ENCODE data around the gene AGTRAP.
A peak's percentile ranks its signal among the peaks of the same experiment; 100 is the strongest.

Gene AGTRAP

GRCh38 chr1:11720525-11720924 lies 15.4 kb upstream of the AGTRAP start:
- no peak overlapping the region for H3K27ac ChIP-seq (ENCODE audit: low read depth, low read length)
- peaks cover 0 to 7% (median 3%) of the 10 kb centered on the region in 5 donors for H3K27me3 ChIP-seq (ENCODE audit: control insufficient read depth in 5 of 5, insufficient read depth in 4 of 5, low read length in 5 of 5)
- no peak overlapping the region for H3K4me3 ChIP-seq (ENCODE audit: low read depth in 1 of 5, low read length in 5 of 5)
- no peak overlapping the region for H3K9ac ChIP-seq (ENCODE audit: low read length in 5 of 5)
- H3K4me1 ChIP-seq (ENCODE audit: control insufficient read depth in 5 of 5, insufficient read depth in 5 of 5, low read length in 5 of 5), result peaks cover 0 to 12% (median 9%) of the 10 kb centered on the region in 5 donors
- H3K36me3 ChIP-seq (ENCODE audit: control insufficient read depth in 5 of 5, insufficient read depth in 5 of 5, low read length in 5 of 5), result no peaks in the 10 kb centered on the region
- H3K9me3 ChIP-seq (ENCODE audit: control insufficient read depth in 5 of 5, low read length in 5 of 5), result no peaks in the 10 kb centered on the region

DNA sequence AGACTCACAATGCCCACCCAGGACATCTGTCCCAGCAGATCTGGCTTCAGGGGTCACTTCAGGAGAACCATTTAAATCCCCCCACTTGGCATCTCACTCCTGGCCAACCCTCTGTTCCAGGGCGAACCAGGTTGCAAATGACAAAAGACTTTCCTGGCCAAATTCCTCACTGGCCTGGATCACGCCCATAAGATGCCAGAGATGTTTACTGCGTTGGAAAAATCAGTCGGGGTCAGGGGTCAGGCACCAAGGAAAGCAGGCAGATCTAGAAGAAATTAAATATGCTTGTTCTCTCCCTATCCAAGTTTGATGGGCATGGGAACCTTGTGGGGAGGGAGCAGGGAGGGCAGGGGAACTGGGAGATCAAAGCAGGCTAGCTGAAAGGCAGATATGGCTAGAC lies 14.6 kb upstream of the AGTRAP start:
- no peaks in the 10 kb centered on the region for H3K9me3 ChIP-seq (ENCODE audit: control insufficient read depth in 5 of 5, low read length in 5 of 5)
- no peaks in the 10 kb centered on the region for H3K36me3 ChIP-seq (ENCODE audit: control insufficient read depth in 5 of 5, insufficient read depth in 5 of 5, low read length in 5 of 5)
- peaks cover 0 to 12% (median 9%) of the 10 kb centered on the region in 5 donors for H3K4me1 ChIP-seq (ENCODE audit: control insufficient read depth in 5 of 5, insufficient read depth in 5 of 5, low read length in 5 of 5)
- no peak overlapping the region for H3K27ac ChIP-seq (ENCODE audit: low read depth, low read length)
- no peak overlapping the region for H3K4me3 ChIP-seq (ENCODE audit: low read depth in 1 of 5, low read length in 5 of 5)
- no peak overlapping the region for H3K9ac ChIP-seq (ENCODE audit: low read length in 5 of 5)
- H3K27me3 ChIP-seq (ENCODE audit: control insufficient read depth in 5 of 5, insufficient read depth in 4 of 5, low read length in 5 of 5), result peaks cover 0 to 5% (median 0%) of the 10 kb centered on the region in 5 donors

GRCh38 chr1:11722538-11722937 lies 13.4 kb upstream of the AGTRAP start:
- H3K4me1 ChIP-seq (ENCODE audit: control insufficient read depth in 5 of 5, insufficient read depth in 5 of 5, low read length in 5 of 5), result peaks cover 0 to 12% (median 9%) of the 10 kb centered on the region in 5 donors
- no peaks in the 10 kb centered on the region for H3K9me3 ChIP-seq (ENCODE audit: control insufficient read depth in 5 of 5, low read length in 5 of 5)
- H3K36me3 ChIP-seq (ENCODE audit: control insufficient read depth in 5 of 5, insufficient read depth in 5 of 5, low read length in 5 of 5), result no peaks in the 10 kb centered on the region
- H3K4me3 ChIP-seq (ENCODE audit: low read depth in 1 of 5, low read length in 5 of 5), result no peak overlapping the region
- H3K27me3 ChIP-seq (ENCODE audit: control insufficient read depth in 5 of 5, insufficient read depth in 4 of 5, low read length in 5 of 5), result peaks cover 0 to 5% (median 0%) of the 10 kb centered on the region in 5 donors
- no peak overlapping the region for H3K9ac ChIP-seq (ENCODE audit: low read length in 5 of 5)
- no peak overlapping the region for H3K27ac ChIP-seq (ENCODE audit: low read depth, low read length)

DNA sequence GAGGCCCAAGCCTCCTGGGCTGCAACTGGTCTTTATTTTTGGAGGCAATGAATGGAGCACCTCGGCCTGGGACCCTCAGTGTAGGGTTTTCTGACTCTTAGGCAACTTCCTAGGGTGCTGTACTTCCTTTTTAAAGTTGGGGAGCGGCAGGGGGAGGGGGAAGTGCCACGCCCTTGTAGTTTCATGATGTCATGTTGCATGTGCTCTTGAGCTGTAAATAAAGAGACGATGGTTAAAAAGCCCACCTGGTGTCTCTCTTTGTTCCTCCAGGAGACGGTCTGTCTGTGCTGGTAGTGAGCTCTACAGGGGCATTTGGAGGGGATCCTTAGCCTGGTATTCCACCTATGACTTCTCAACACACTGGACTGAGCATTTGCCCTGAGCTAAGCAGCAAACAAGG lies 10.3 kb upstream of the AGTRAP start:
- Histone ChIP-seq H3K9me3 (ENCODE audit: control insufficient read depth in 5 of 5, low read length in 5 of 5) (no peaks in the 10 kb centered on the region), H3K27ac (ENCODE audit: low read depth, low read length) (no peak overlapping the region), H3K4me3 (ENCODE audit: low read depth in 1 of 5, low read length in 5 of 5) (no peak overlapping the region), H3K9ac (ENCODE audit: low read length in 5 of 5) (no peak overlapping the region), H3K27me3 (ENCODE audit: control insufficient read depth in 5 of 5, insufficient read depth in 4 of 5, low read length in 5 of 5) (peaks cover 0 to 2% (median 0%) of the 10 kb centered on the region in 5 donors), H3K36me3 (ENCODE audit: control insufficient read depth in 5 of 5, insufficient read depth in 5 of 5, low read length in 5 of 5) (no peaks in the 10 kb centered on the region), H3K4me1 (ENCODE audit: control insufficient read depth in 5 of 5, insufficient read depth in 5 of 5, low read length in 5 of 5) (peaks cover 8 to 21% (median 17%) of the 10 kb centered on the region in 5 donors)

DNA sequence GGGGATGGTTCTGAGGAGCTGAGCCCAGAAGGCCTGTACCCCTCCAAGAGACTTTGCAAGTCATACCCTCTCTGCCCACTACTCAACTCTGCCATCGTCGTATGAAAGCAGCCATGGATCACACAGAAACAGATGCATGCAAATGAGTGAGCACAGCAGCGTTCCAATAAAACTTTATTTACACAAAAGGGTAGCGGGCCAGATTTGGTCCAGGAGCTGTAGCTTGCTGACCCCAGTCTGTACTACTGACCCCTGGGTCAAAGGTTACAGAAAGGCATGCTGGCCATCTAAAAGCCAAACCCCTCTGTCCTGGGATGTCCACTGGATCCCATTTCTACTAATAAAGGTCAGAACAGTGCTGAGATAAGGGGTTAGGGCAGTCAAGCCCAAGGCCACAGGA lies 8.8 kb upstream of the AGTRAP start:
- Histone ChIP-seq H3K4me3 (ENCODE audit: low read depth in 1 of 5, low read length in 5 of 5) (no peak overlapping the region), H3K27ac (ENCODE audit: low read depth, low read length) (no peak overlapping the region), H3K27me3 (ENCODE audit: control insufficient read depth in 5 of 5, insufficient read depth in 4 of 5, low read length in 5 of 5) (peaks cover 0 to 2% (median 0%) of the 10 kb centered on the region in 5 donors), H3K9me3 (ENCODE audit: control insufficient read depth in 5 of 5, low read length in 5 of 5) (no peaks in the 10 kb centered on the region), H3K36me3 (ENCODE audit: control insufficient read depth in 5 of 5, insufficient read depth in 5 of 5, low read length in 5 of 5) (no peaks in the 10 kb centered on the region), H3K4me1 (ENCODE audit: control insufficient read depth in 5 of 5, insufficient read depth in 5 of 5, low read length in 5 of 5) (peaks cover 8 to 36% (median 26%) of the 10 kb centered on the region in 5 donors), H3K9ac (ENCODE audit: low read length in 5 of 5) (no peak overlapping the region)

- Histone ChIP-seq H3K36me3 (ENCODE audit: control insufficient read depth in 5 of 5, insufficient read depth in 5 of 5, low read length in 5 of 5) (no peaks in the 10 kb centered on the region), H3K27me3 (ENCODE audit: control insufficient read depth in 5 of 5, insufficient read depth in 4 of 5, low read length in 5 of 5) (peaks cover 0 to 2% (median 0%) of the 10 kb centered on the region in 5 donors), H3K27ac (ENCODE audit: low read depth, low read length) (no peak overlapping the region), H3K9ac (ENCODE audit: low read length in 5 of 5) (no peak overlapping the region), H3K9me3 (ENCODE audit: control insufficient read depth in 5 of 5, low read length in 5 of 5) (no peaks in the 10 kb centered on the region), H3K4me3 (ENCODE audit: low read depth in 1 of 5, low read length in 5 of 5) (no peak overlapping the region), H3K4me1 (ENCODE audit: control insufficient read depth in 5 of 5, insufficient read depth in 5 of 5, low read length in 5 of 5) (peaks cover 8 to 40% (median 26%) of the 10 kb centered on the region in 5 donors)
Observed at GRCh38 chr1:11728126-11728806, 7.7 kb upstream of the AGTRAP start.

DNA sequence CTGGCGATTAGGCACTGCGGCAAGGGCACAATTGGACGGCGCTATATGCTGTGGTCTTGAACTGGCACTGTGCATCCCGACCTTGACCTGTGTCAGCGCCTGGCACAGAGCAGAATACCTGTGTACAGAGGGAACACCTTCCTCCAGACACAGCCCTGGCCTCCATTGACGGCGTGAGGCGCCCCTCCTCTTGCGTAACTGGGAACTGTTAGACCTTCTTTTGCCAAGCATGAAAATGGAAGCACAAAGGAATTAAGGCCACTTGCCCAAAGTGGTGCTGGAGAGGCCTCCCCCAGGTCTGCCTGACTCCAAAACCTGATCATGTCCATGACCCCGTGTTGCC lies 6.8 kb upstream of the AGTRAP start:
- no peak overlapping the region for H3K4me3 ChIP-seq (ENCODE audit: low read depth in 1 of 5, low read length in 5 of 5)
- peaks cover 8 to 40% (median 26%) of the 10 kb centered on the region in 5 donors for H3K4me1 ChIP-seq (ENCODE audit: control insufficient read depth in 5 of 5, insufficient read depth in 5 of 5, low read length in 5 of 5)
- H3K9ac ChIP-seq (ENCODE audit: low read length in 5 of 5), result no peak overlapping the region
- H3K36me3 ChIP-seq (ENCODE audit: control insufficient read depth in 5 of 5, insufficient read depth in 5 of 5, low read length in 5 of 5), result no peaks in the 10 kb centered on the region
- H3K27ac ChIP-seq (ENCODE audit: low read depth, low read length), result no peak overlapping the region
- H3K9me3 ChIP-seq (ENCODE audit: control insufficient read depth in 5 of 5, low read length in 5 of 5), result no peaks in the 10 kb centered on the region
- peaks cover 0 to 2% (median 0%) of the 10 kb centered on the region in 5 donors for H3K27me3 ChIP-seq (ENCODE audit: control insufficient read depth in 5 of 5, insufficient read depth in 4 of 5, low read length in 5 of 5)

GRCh38 chr1:11729498-11730428 lies 6.2 kb upstream of the AGTRAP start:
- Histone ChIP-seq H3K27me3 (ENCODE audit: control insufficient read depth in 5 of 5, insufficient read depth in 4 of 5, low read length in 5 of 5) (no peaks in the 10 kb centered on the region), H3K9ac (ENCODE audit: low read length in 5 of 5) (no peak overlapping the region), H3K27ac (ENCODE audit: low read depth, low read length) (no peak overlapping the region), H3K36me3 (ENCODE audit: control insufficient read depth in 5 of 5, insufficient read depth in 5 of 5, low read length in 5 of 5) (no peaks in the 10 kb centered on the region), H3K4me3 (ENCODE audit: low read depth in 1 of 5, low read length in 5 of 5) (peak overlapping the region in 1 of 5 donors; percentile 22), H3K4me1 (ENCODE audit: control insufficient read depth in 5 of 5, insufficient read depth in 5 of 5, low read length in 5 of 5) (peaks cover 8 to 40% (median 26%) of the 10 kb centered on the region in 5 donors), H3K9me3 (ENCODE audit: control insufficient read depth in 5 of 5, low read length in 5 of 5) (no peaks in the 10 kb centered on the region)

- Histone ChIP-seq H3K9ac (ENCODE audit: low read length in 5 of 5) (peak overlapping the region in 1 of 5 donors; percentile 14), H3K27ac (ENCODE audit: low read depth, low read length) (peak overlapping the region; percentile 49), H3K36me3 (ENCODE audit: control insufficient read depth in 5 of 5, insufficient read depth in 5 of 5, low read length in 5 of 5) (no peaks in the 10 kb centered on the region), H3K4me3 (ENCODE audit: low read depth in 1 of 5, low read length in 5 of 5) (peak overlapping the region in 2 of 5 donors; percentile 22 to 44), H3K9me3 (ENCODE audit: control insufficient read depth in 5 of 5, low read length in 5 of 5) (no peaks in the 10 kb centered on the region), H3K27me3 (ENCODE audit: control insufficient read depth in 5 of 5, insufficient read depth in 4 of 5, low read length in 5 of 5) (no peaks in the 10 kb centered on the region), H3K4me1 (ENCODE audit: control insufficient read depth in 5 of 5, insufficient read depth in 5 of 5, low read length in 5 of 5) (peaks cover 10 to 44% (median 27%) of the 10 kb centered on the region in 5 donors)
Observed at GRCh38 chr1:11730429-11730891, 5.5 kb upstream of the AGTRAP start.

Data from subcutaneous abdominal adipose tissue (tissue), 5 donors.